Ureter (tissue), 1 donor: Measurements from ENCODE around the gene SLC25A12. TPM values are rescaled to one million over a fixed set of nuclear protein-coding genes. Genes with fewer than 3 reads are reported as not detected.

Experiments
- DNase-seq: peaks from one replicate; pipeline ENCODE4 v3.0.0-alpha.2; 2020; ENCODE audit warnings: low spot score
- total RNA-seq: library from RNA; stranded (reverse); gene quantifications from one replicate; pipeline ENCODE4 v1.2.4, GENCODE V29; 2023
- donor health status: DM: yes; HTN: yes; CAD: no.

SLC25A12 gene
- total RNA-seq, 1 donor from 2014 or later: 36.7 TPM

DNA sequence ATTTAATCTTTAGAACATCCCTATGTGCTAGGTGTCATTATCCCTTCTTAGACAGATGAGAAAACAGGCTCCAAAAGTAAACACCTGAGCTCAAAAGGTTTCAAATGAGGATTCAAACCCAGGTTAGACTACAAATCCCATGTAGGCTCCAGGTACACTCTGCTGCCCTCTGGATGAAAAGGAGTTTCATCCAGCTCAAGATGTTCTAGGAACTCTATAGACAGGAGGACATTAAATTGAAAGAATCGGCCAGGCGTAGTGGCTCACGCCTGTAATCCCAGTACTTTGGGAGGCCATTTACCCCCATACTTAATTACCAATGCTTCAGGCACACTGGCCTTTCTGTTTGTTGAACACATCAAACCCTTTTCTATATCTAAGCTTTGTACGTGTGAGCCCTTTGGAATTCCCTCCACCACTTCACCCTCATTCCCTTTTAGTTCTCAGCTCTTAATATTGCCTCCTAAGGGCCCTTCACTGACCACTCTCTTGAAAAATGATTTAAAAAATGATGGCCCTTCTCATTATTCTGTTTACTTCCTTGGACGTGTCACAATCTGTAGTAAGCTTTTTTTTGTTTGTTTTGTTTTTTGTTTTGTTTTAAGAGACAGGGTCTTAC is 10.7 kb downstream of the SLC25A12 start:
- DNase-seq: no peak

DNA sequence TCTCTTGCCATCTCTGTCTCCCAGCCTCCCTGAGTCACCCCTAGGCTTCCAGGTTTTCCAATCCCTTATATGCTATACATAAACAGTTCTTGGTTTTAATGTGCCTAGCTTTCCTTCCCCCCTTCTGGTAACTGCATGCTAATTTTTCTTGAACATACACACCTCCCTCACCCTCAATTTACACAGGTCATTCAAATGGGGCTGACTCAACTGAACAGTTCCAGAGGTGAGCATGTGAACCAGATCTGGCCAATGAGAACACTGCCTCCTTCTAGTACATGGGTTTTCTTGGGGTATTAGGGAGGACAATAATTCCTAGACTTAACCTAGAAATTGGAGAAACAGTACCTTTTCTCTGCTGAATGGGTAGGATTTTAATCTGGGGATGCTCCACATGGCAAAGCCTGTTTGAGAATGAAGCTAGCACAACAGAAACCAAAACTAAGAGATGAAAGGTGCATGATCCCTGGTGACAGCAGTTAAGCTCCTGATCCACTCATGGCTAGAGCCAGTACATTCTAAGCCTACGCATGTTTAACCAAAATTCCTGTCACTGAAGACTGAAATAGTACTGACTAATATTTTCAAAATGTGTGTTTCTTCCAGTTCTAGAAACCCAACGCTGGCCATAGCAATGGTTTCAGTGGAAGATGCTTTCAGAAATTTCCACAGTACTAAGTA is 11.8 kb downstream of the SLC25A12 start:
- no peak for DNase-seq

- no peak for DNase-seq
Observed at GRCh38 chr2:171880774-171881173, 13.3 kb downstream of the SLC25A12 start.

DNA sequence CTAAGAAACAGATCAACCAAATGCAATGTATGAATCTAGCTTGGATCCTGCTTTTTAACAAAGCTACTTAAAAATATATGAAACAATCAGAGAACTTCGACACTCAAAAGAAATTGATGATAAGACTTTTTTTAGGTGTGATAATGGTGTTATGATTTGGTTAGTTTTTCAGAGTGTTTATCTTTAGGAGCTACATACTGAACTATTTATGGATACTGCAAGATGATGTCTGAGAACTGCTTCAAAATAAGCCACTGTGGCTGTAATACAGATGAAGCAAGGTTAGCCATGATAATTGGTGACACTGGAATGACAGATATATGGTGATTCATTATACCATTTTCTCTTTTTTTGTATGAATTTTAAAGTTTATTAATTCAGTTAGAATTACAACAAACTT is 14.2 kb downstream of the SLC25A12 start:
- DNase-seq: no peak

DNA sequence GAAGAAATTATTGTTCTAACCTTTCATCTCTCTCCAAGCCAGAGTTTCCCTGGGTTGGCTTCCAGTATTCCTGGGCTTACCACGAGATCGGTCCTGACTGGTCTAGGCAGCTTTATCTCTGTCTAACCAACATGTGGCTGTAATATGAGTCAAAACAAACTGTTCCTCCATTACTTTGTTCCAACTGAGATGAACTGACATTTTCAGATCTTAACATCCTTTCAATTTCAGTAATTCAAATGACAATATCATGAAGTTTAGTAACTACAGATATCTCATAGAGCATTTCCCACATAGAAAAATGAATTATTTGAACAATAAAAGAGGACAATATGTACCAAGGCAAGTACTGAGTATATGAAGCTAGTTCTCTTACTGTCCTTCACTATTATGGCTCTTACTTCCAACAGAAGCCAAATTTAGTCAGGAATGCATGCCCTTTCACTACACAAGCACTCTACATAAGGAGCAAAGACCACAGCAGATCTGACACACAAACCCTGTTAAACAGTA is 15.5 kb downstream of the SLC25A12 start:
- DNase-seq: peak; percentile 57

- no peak for DNase-seq
Observed at GRCh38 chr2:171874963-171875362, 19.1 kb downstream of the SLC25A12 start.

DNA sequence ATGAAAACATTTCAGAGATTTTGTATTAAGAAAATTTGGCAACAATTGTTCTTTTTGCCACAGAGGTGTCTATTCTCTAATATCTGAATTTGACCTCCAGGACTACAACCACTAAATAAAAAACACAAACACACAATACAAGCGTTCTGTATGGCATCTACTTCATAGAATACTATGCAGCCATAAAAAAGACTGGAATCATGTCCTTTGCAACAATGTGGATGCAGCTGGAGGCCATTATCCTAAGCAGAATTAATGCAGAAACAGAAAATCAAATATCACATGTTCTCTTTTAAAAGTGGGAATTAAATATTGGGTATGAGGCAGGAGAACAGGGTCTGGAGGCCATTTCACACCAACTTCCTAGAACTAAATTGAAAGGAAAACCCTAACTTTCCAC is 19.5 kb downstream of the SLC25A12 start:
- no peak for DNase-seq

DNA sequence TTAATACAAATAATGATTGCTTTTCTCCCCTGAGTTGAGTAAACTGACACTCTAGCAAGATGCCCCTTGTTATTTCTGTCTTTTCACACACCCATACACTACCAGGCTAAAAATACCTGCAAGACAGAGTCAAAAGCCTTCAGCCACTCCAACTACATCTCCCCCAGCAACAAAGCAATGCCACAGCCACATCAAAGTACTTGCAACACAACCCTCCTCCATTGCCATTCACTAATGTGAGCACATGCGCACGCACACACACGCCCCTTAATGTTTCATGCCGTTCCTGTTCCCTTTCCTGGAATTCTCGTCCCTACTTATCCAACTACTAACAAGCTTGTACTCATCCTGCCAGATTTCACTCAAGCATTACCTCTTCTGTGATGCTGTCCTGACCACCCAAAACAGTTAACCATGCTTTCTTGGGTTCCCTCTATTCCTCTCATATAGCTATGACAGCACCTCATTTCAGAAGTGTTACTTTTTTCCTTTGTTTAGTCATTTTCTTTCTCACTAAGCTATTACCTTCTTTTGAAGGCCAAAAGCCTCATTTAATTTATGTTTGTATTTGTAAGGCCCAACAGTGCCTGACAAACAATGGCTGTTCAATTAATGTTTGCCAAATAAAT is 29.6 kb downstream of the SLC25A12 start:
- DNase-seq: no peak

GRCh38 chr2:171862501-171862900 is 31.5 kb downstream of the SLC25A12 start:
- DNase-seq: no peak

- DNase-seq: no peak
Observed at GRCh38 chr2:171858397-171858958, 35.6 kb downstream of the SLC25A12 start.

- no peak for DNase-seq
Observed at GRCh38 chr2:171855401-171855800, 38.6 kb downstream of the SLC25A12 start.

GRCh38 chr2:171852366-171852888 is 41.6 kb downstream of the SLC25A12 start:
- no peak for DNase-seq

- no peak for DNase-seq
Observed at GRCh38 chr2:171847627-171848026, 46.4 kb downstream of the SLC25A12 start.

GRCh38 chr2:171846894-171847293 is 47.1 kb downstream of the SLC25A12 start:
- no peak for DNase-seq

- DNase-seq: no peak
Observed at GRCh38 chr2:171841996-171842395, 52.0 kb downstream of the SLC25A12 start.

GRCh38 chr2:171837736-171838135 is 56.3 kb downstream of the SLC25A12 start:
- no peak for DNase-seq

GRCh38 chr2:171836146-171836910 is 57.7 kb downstream of the SLC25A12 start:
- DNase-seq: no peak

DNA sequence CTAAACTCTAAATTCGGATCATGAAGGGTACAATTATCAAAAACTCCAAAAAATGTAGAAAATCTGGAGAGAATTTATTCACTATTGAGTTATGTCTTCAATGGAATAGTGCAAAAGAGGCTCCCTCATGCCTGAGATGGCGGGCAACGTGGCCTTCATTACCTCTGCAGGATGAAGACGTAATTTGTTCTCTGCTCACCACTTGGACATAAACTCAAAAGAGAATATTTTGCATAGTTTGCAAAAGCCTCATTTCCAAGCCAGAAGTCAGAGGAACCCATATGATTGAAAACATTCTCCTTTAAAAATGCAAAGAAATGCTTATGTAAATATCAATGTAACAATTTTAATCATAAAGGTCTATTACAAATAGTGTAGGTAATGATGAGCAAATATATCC is 58.7 kb downstream of the SLC25A12 start:
- no peak for DNase-seq

- DNase-seq: no peak
Observed at GRCh38 chr2:171834286-171834685, 59.8 kb downstream of the SLC25A12 start.

DNA sequence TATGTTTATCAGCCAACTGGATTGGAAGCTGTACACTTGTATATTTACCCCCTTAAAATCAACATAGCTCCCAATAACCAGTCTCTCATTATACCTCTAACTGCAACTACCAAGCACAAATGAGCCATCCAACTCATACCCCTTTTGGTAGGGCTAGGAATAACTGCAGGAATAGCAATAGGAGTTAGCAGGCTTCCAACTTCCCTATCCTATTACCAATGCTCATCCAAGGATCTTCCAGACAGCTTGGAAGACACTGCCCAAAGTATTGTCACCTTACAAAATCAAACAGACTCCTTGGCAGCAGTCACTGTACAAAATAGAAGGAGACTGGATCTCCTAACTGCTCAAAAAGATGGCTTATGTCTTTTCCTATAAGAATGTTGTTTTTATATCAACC is 61.6 kb downstream of the SLC25A12 start:
- no peak for DNase-seq

- DNase-seq: no peak
Observed at GRCh38 chr2:171830039-171830438, 64.0 kb downstream of the SLC25A12 start.

GRCh38 chr2:171824086-171824485 is 70.0 kb downstream of the SLC25A12 start:
- no peak for DNase-seq
